ENCODE results near the gene HINFP. TPM values are rescaled to one million over a fixed set of nuclear protein-coding genes. Genes with fewer than 3 reads are reported as not detected.

The HINFP gene
- total RNA-seq, 1 experiment from 2014 or later: 42.4 TPM

Other genes with a start within 250 kb of the HINFP start
- 0.07 and 0.11 TPM in 2 replicates for gene CXCR5, start 237.7 kb upstream of the HINFP start, total RNA-seq (2021)
- 74.9 and 78.4 TPM in 2 replicates for gene BCL9L, start 195.7 kb upstream of the HINFP start, total RNA-seq (2021)
- gene UPK2, start 165.3 kb upstream of the HINFP start, total RNA-seq (2021): 0.24 and 0.33 TPM in 2 replicates
- not detected in 2 replicates for gene FOXR1, start 149.8 kb upstream of the HINFP start, total RNA-seq (2021)
- 51.2 and 55.2 TPM in 2 replicates for gene CENATAC, start 123.4 kb upstream of the HINFP start, total RNA-seq (2021)
- 1,450 and 1,453 TPM in 2 replicates for gene RPS25, start 103.2 kb upstream of the HINFP start, total RNA-seq (2021)
- gene TRAPPC4, start 102.8 kb upstream of the HINFP start, total RNA-seq (2021): 82.8 TPM in 2 replicates
- 41.0 and 42.0 TPM in 2 replicates for gene SLC37A4, start 90.7 kb upstream of the HINFP start, total RNA-seq (2021)
- 228 and 234 TPM in 2 replicates for gene HYOU1, start 64.4 kb upstream of the HINFP start, total RNA-seq (2021)
- 17.5 and 18.6 TPM in 2 replicates for gene VPS11, start 53.8 kb upstream of the HINFP start, total RNA-seq (2021)
- 57.2 and 57.7 TPM in 2 replicates for gene HMBS, start 36.7 kb upstream of the HINFP start, total RNA-seq (2021)
- gene DPAGT1, start 19.7 kb upstream of the HINFP start, total RNA-seq (2021): 43.6 and 44.5 TPM in 2 replicates
- 5.5 and 5.6 TPM in 2 replicates for gene C2CD2L, start 14.2 kb upstream of the HINFP start, total RNA-seq (2021)
- gene ABCG4, start 27.5 kb downstream of the HINFP start, total RNA-seq (2021): 0.68 and 1.2 TPM in 2 replicates
- 17.2 and 18.2 TPM in 2 replicates for gene NLRX1, start 47.1 kb downstream of the HINFP start, total RNA-seq (2021)
- gene NHERF4, start 63.9 kb downstream of the HINFP start, total RNA-seq (2021): 0.39 TPM in 1 of 2 replicates, not detected in the other
- gene CBL, start 84.8 kb downstream of the HINFP start, total RNA-seq (2021): 52.1 and 56.4 TPM in 2 replicates
- gene MCAM, start 195.6 kb downstream of the HINFP start, total RNA-seq (2021): 21.5 and 23.3 TPM in 2 replicates
- gene RNF26, start 212.9 kb downstream of the HINFP start, total RNA-seq (2021): 56.2 and 57.6 TPM in 2 replicates
- gene C1QTNF5, start 219.3 kb downstream of the HINFP start, total RNA-seq (2021): 0.33 and 0.59 TPM in 2 replicates
- gene MFRP, start 225.1 kb downstream of the HINFP start, total RNA-seq (2021): not detected in 2 replicates

Data from H9 (cell line).